ENCODE results near the gene FOXI2.

- TF ChIP-seq, protein P1, sequence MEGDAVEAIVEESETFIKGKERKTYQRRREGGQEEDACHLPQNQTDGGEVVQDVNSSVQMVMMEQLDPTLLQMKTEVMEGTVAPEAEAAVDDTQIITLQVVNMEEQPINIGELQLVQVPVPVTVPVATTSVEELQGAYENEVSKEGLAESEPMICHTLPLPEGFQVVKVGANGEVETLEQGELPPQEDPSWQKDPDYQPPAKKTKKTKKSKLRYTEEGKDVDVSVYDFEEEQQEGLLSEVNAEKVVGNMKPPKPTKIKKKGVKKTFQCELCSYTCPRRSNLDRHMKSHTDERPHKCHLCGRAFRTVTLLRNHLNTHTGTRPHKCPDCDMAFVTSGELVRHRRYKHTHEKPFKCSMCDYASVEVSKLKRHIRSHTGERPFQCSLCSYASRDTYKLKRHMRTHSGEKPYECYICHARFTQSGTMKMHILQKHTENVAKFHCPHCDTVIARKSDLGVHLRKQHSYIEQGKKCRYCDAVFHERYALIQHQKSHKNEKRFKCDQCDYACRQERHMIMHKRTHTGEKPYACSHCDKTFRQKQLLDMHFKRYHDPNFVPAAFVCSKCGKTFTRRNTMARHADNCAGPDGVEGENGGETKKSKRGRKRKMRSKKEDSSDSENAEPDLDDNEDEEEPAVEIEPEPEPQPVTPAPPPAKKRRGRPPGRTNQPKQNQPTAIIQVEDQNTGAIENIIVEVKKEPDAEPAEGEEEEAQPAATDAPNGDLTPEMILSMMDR (IDR thresholded peaks at IDR 0.05) = no peak
- no peak for TF ChIP-seq EZH2 (IDR thresholded peaks at IDR 0.05)
- no peak for TF ChIP-seq EZH2phosphoT487 (IDR thresholded peaks at IDR 0.05)
Observed at GRCh38 chr10:127759276-127759675, 22.3 kb downstream of the FOXI2 start.

Measured in neural progenitor cell (in vitro differentiated cells).